Natural killer cell (primary cell): ENCODE results near the gene SLC66A3. TPM values are rescaled to one million over a fixed set of nuclear protein-coding genes. Genes with fewer than 3 reads are reported as not detected.

Source experiments
- ATAC-seq, 3 donors: fragments of 150-1000 bp in 2 of 3; fragments of 200-7000 bp in 1 of 3; cut with Tn5 transposase; 1 replicate in 1 of 3; 2 replicates in 2 of 3; pipeline ENCODE4 v1.10.0; 2021; ENCODE audit warnings: mild to moderate bottlenecking in 2 of 3, moderate library complexity in 2 of 3
- DNase-seq, 2 donors: peaks; one replicate each; pipeline versions ENCODE4 v3.0.0 to v3.0.0-alpha.2; 2013 to 2021; ENCODE audit warnings: mixed read lengths in 1 of 2
- H3K27ac ChIP-seq: one replicate; pipeline ENCODE4 v1.5.1; 2013; ENCODE audit warnings: mild to moderate bottlenecking, low read length
- H3K27me3 ChIP-seq: one replicate; pipeline ENCODE4 v1.6.1; 2013; ENCODE audit warnings: low read length; ENCODE audit not compliant: control insufficient read depth, insufficient read depth
- H3K36me3 ChIP-seq: one replicate; pipeline ENCODE4 v1.6.1; 2013; ENCODE audit warnings: low read length; ENCODE audit not compliant: control insufficient read depth, insufficient read depth
- H3K4me1 ChIP-seq: one replicate; pipeline ENCODE4 v1.6.1; 2013; ENCODE audit warnings: low read length; ENCODE audit not compliant: control insufficient read depth, insufficient read depth
- H3K4me3 ChIP-seq: one replicate; pipeline ENCODE4 v1.5.1; 2013; ENCODE audit warnings: low read length
- H3K9me3 ChIP-seq: one replicate; pipeline ENCODE4 v1.6.1; 2013; ENCODE audit warnings: low read length; ENCODE audit not compliant: control insufficient read depth, insufficient read depth
- H3K27ac Mint-ChIP-seq, 2 donors: one replicate each; pipeline ENCODE4 v1.8.0; 2022; ENCODE audit warnings: mild to moderate bottlenecking in 2 of 2, mixed read lengths in 2 of 2, moderate library complexity in 1 of 2
- H3K27me3 Mint-ChIP-seq, 2 donors: one replicate each; pipeline ENCODE4 v1.8.0; 2022; ENCODE audit warnings: low read depth in 2 of 2, mixed read lengths in 2 of 2
- H3K36me3 Mint-ChIP-seq: one replicate; pipeline ENCODE4 v1.8.0; 2022; ENCODE audit warnings: mixed read lengths
- H3K4me1 Mint-ChIP-seq, 2 donors: one replicate each; pipeline ENCODE4 v1.8.0; 2022; ENCODE audit warnings: mixed read lengths in 2 of 2
- H3K4me3 Mint-ChIP-seq: one replicate; pipeline ENCODE4 v1.8.0; 2022; ENCODE audit warnings: mild to moderate bottlenecking, moderate library complexity, mixed read lengths
- H3K9me3 Mint-ChIP-seq, 2 donors: one replicate each; pipeline ENCODE4 v1.8.0; 2022; ENCODE audit warnings: mixed read lengths in 2 of 2
- CTCF ChIP-seq: fragments of 200-600 bp; IDR thresholded peaks from one replicate; pipeline ENCODE4 v1.8.0; 2022; ENCODE audit warnings: antibody characterized with exemption
- WGBS: methylation state at CpG from one replicate; pipeline ENCODE4 v1.1.7; 2013; ENCODE audit warnings: missing lambda C conversion rate; ENCODE audit not compliant: insufficient coverage; 5-methylcytosine and 5-hydroxymethylcytosine counted together
- intact Hi-C: fragments of 100-400 bp; cut with micrococcal nuclease; formaldehyde crosslinking; loops from one replicate; pipeline ENCODE4 v1.14.2; 2022
- total RNA-seq, 4 donors: library from RNA; stranded (reverse); fragments of 120-200 nt in 1 of 4; gene quantifications; one replicate each; pipeline versions ENCODE4 v1.2.3 to v1.2.4, GENCODE V29; 2013 to 2022

The SLC66A3 gene
- total RNA-seq, 3 donors from 2014 or later (not counting 1 experiment from before 2014, with no cell fraction given), result 21.8 to 23.7 (median 22.5) TPM

DNA sequence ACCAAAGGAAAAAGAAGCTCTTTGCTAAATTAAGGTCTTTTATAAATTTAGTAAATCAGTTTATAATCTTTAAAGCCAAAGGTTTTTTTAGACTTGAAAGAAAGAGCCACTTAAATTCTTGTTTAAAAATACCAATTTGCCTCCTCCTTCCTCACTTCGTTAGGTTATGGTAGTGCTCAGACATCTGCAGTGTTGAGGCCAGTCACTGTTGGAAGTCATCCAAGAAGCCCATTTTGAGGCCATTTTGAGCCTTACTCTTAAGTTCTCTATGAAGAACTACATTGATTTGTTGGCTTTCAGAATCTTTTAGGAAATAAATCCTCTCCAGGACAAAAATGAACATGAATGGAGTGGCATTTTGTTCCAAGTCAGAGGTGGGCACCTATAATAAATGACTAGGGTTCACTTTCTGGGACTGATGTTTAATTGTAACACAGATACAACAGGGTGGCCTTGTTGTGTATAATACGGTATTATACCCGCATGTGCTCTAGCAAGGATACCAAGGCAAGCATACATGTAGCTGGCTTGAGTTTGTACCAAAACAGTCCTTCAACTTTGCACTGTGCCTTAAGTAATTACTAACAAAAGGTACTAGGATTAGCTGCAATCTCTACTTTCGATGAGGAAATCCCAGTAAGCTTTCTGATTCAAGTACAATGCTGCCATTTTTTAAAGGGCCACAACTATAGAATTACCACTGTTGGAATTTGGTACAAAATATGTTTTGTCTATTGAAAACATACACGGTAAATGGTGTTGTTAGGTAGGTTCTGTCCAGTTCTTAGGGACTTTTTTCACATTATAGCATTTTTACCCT is 22.8 kb downstream of the SLC66A3 start:
- intact Hi-C loops, result no loop called here

DNA sequence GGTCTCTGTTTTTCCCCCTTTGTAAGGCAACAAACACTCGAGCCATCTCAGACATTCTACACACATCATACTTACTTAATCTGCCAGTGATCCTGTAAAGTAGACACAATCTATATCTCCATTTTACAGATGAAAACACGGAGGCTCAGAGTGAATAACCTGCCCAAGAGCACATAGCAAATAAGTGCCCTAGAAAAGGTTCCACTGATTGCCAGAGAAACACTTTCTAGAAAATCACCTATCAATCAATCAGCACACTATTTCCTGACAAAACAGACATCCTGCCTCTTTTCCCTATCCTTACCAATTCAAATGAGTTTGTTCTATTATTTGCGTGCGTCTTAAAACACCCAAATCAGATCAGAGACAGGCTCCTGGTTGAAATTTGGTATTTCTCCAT is 23.9 kb downstream of the SLC66A3 start:
- peaks cover 31% of the 10 kb centered on the region for H3K36me3 ChIP-seq
- Mint-ChIP-seq H3K4me3 (no peak overlapping the region), H3K4me1 (peaks cover 12% of the 10 kb centered on the region in 2 donors), H3K9me3 (no peaks in the 10 kb centered on the region), H3K27me3 (no peaks in the 10 kb centered on the region), H3K27ac (no peak overlapping the region), H3K36me3 (no peaks in the 10 kb centered on the region)
- intact Hi-C loops, result no loop called here
- WGBS, result 81% methylated on average over 4 of the region's 4 CpGs
- H3K4me3 ChIP-seq, result no peak overlapping the region
- no peak for TF ChIP-seq CTCF
- no peak for ATAC-seq
- no peaks in the 10 kb centered on the region for H3K27me3 ChIP-seq
- no peak for DNase-seq
- H3K4me1 ChIP-seq, result peaks cover 5% of the 10 kb centered on the region
- H3K9me3 ChIP-seq, result no peaks in the 10 kb centered on the region
- no peak overlapping the region for H3K27ac ChIP-seq

More for the DNA sequence above, 22.8 kb downstream of the SLC66A3 start:
- no peak overlapping the region for H3K4me3 Mint-ChIP-seq
- H3K9me3 ChIP-seq, result no peaks in the 10 kb centered on the region
- no peak overlapping the region for H3K27ac ChIP-seq
- H3K4me1 ChIP-seq, result peaks cover 5% of the 10 kb centered on the region
- no peak overlapping the region for H3K4me3 ChIP-seq
- no peaks in the 10 kb centered on the region for H3K27me3 Mint-ChIP-seq
- no peak overlapping the region for H3K27ac Mint-ChIP-seq
- no peaks in the 10 kb centered on the region for H3K36me3 Mint-ChIP-seq
- H3K27me3 ChIP-seq, result no peaks in the 10 kb centered on the region
- DNase-seq (no peak), ATAC-seq (no peak)
- no peaks in the 10 kb centered on the region for H3K9me3 Mint-ChIP-seq
- no peak for TF ChIP-seq CTCF
- H3K4me1 Mint-ChIP-seq, result peaks cover 12% of the 10 kb centered on the region in 2 donors
- H3K36me3 ChIP-seq, result peaks cover 29% of the 10 kb centered on the region
- WGBS, result 75% methylated on average over 4 of the region's 5 CpGs

GRCh38 chr2:11179899-11180298 is 24.6 kb downstream of the SLC66A3 start:
- Mint-ChIP-seq H3K27ac (no peak overlapping the region), H3K9me3 (no peaks in the 10 kb centered on the region), H3K27me3 (no peaks in the 10 kb centered on the region), H3K36me3 (no peaks in the 10 kb centered on the region), H3K4me1 (peaks cover 11% of the 10 kb centered on the region in 2 donors), H3K4me3 (no peak overlapping the region)
- Histone ChIP-seq H3K9me3 (no peaks in the 10 kb centered on the region), H3K4me1 (peaks cover 5% of the 10 kb centered on the region), H3K4me3 (no peak overlapping the region), H3K36me3 (peaks cover 31% of the 10 kb centered on the region), H3K27me3 (no peaks in the 10 kb centered on the region), H3K27ac (no peak overlapping the region)
- TF ChIP-seq CTCF, result no peak
- 95% methylated on average over 3 of the region's 4 CpGs for WGBS
- DNase-seq (no peak), ATAC-seq (no peak)
- intact Hi-C loops, result no loop called here
